K562 (cell line): ENCODE data around the gene HYPK. TPM values are rescaled to one million over a fixed set of nuclear protein-coding genes. Genes with fewer than 3 reads are reported as not detected.

Experiments used
- CREB1 ChIP-seq, 2 experiments: sonication (generic) in 1 of 2; formaldehyde crosslinking in 1 of 2; IDR thresholded peaks; 2 replicates each; pipeline versions ENCODE4 v1.6.1 to v1.8.0; 2012 to 2022; ENCODE audit warnings: inconsistent platforms in 1 of 2, mild to moderate bottlenecking in 1 of 2, missing genetic modification reagents in 1 of 2, moderate library complexity in 1 of 2
- DACH1 ChIP-seq: fragments of 450-650 bp; IDR thresholded peaks from 2 replicates; pipeline ENCODE4 v1.6.1; 2018; ENCODE audit not compliant: partially characterized antibody
- NFYB ChIP-seq: IDR thresholded peaks from 2 replicates; pipeline ENCODE4 v1.6.1; 2011; ENCODE audit warnings: mild to moderate bottlenecking, moderate library complexity; ENCODE audit not compliant: insufficient read length; ENCODE audit errors: extremely low read depth
- PHB ChIP-seq: fragments of 250-450 bp; sonication (Bioruptor Pico); IDR thresholded peaks from 2 replicates; pipeline ENCODE4 v1.5.0; 2021
- POLR2G ChIP-seq: fragments of 200-400 bp; formaldehyde crosslinking; IDR thresholded peaks from 2 replicates; pipeline ENCODE4 v1.6.1; 2017; ENCODE audit warnings: low read depth, mild to moderate bottlenecking, antibody characterized with exemption, low read length, moderate library complexity
- SMARCA5 ChIP-seq: fragments of 450-650 bp; IDR thresholded peaks from 2 replicates; pipeline ENCODE4 v1.6.1; 2016
- SUPT5H ChIP-seq: fragments of 450-650 bp; IDR thresholded peaks from 2 replicates; pipeline ENCODE4 v1.6.1; 2016
- ZNF311 ChIP-seq: fragments of 250-450 bp; sonication (Bioruptor Pico); IDR thresholded peaks from 2 replicates; pipeline ENCODE4 v1.4.0; 2020; ENCODE audit warnings: mild to moderate bottlenecking, moderate library complexity
- polyA plus RNA-seq, 8 experiments: library from polyadenylated mRNA; depleted of rRNA in 4 of 8; stranded (reverse) in 5 of 8; unstranded in 3 of 8; fragments of >200 nt; fragmentation: Nextera tagmentation in 2 of 8; fragmentation: Illumina TruSeq in 1 of 8; extraction: Ambion mirVana in 2 of 8; extraction: Trizol in 1 of 8; gene quantifications; 2 replicates each; pipeline versions ENCODE4 v1.2.1 to v1.2.3, GENCODE V29; 2011 to 2014; ENCODE audit warnings: inconsistent platforms in 1 of 8, missing spikeins in 1 of 8
- total RNA-seq, 7 experiments: library from RNA; depleted of rRNA in 6 of 7; stranded (reverse); fragments of >200 nt in 6 of 7; fragmentation: Illumina TruSeq in 2 of 7; extraction: Trizol in 2 of 7; gene quantifications; 2 replicates each; pipeline versions ENCODE4 v1.2.1 to v1.2.3, GENCODE V29; 2011 to 2021; ENCODE audit warnings: low replicate concordance in 1 of 7
- TF ChIP-seq, protein P1 (sequence below): fragments of 450-650 bp; IDR thresholded peaks from 2 replicates; pipeline ENCODE4 v1.6.1; 2016; ENCODE audit warnings: low read depth
- TF ChIP-seq, protein P2 (sequence below), 2 experiments: fragments of 450-650 bp; IDR thresholded peaks; 2 replicates each; pipeline ENCODE4 v1.6.1; 2018; ENCODE audit warnings: mild to moderate bottlenecking in 2 of 2, low read depth in 1 of 2; ENCODE audit not compliant: partially characterized antibody in 2 of 2
- TF ChIP-seq, protein P3 (sequence below): fragments of 200-800 bp; sonication (Bioruptor generic); IDR thresholded peaks from 2 replicates; pipeline ENCODE4 v1.6.1; 2017; ENCODE audit warnings: missing genetic modification characterization, missing compliant biosample characterization

The HYPK gene
- total and polyA plus RNA-seq, 9 of the 15 experiments (the other 6 are each of a cell fraction or from before 2014, with no cell fraction given), result 7.2 to 28.0 (median 21.1) TPM

DNA sequence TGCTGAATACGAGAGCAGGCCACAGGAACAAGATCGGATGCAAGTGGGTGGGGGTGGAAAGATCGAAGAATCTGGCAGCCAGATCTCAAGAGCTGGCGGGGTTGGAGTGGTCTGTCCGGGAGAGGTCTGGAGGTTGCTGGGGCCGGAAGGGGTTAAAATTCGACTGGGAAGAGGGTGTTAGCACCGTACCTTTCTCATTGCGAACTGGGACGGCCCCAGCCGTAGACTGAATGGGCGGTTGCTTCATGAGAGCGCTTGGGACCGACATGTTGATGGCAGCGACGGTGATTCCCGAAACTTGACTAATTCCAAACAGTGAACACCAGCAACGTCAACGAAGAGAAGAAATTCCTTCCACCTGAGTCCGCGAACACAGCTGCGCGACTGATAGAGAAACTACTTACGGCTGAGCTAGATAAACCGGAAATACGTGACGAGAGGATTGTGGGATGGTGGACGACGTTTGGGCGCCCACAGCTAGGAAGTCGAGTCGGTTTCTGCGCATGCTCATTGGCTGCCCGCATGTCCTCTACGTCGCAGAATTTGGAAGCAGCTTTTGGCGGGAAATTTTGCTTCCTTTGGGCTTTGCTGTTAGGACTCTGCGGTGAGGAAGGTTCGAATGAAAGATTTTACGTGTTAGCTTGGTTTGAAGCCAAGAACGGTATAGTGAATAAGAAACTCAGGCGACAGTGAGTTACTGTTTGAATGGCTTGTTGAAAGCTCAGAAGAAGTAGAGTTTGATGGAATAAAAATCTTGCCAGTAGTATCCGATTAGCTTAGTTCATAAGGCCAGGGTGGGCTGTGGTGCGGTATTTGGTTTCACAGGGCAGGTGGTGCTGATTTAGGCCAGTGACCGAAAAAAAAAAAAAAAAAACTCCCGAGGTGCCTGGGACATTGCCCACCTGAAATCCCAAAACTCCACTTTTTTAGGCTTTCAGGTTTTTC is 24.2 kb downstream of the HYPK start, which contains the start of gene MFAP1 (continued):
- TF ChIP-seq POLR2G (peak; percentile 82), CREB1 (IDR thresholded peaks at IDR 0.05) (peak; percentile 89), CREB1 (CRISPR knock-in tag; IDR thresholded peaks at IDR 0.05) (peak; percentile 90), DACH1 (peak; percentile 77), PHB (CRISPR knock-in tag) (no peak), ZNF311 (CRISPR knock-in tag) (no peak), SMARCA5 (peak; percentile 27; the same call in 1 of the 2 replicates), NFYB (peak; percentile 16), SUPT5H (peak; percentile 96)
- TF ChIP-seq, protein P1, sequence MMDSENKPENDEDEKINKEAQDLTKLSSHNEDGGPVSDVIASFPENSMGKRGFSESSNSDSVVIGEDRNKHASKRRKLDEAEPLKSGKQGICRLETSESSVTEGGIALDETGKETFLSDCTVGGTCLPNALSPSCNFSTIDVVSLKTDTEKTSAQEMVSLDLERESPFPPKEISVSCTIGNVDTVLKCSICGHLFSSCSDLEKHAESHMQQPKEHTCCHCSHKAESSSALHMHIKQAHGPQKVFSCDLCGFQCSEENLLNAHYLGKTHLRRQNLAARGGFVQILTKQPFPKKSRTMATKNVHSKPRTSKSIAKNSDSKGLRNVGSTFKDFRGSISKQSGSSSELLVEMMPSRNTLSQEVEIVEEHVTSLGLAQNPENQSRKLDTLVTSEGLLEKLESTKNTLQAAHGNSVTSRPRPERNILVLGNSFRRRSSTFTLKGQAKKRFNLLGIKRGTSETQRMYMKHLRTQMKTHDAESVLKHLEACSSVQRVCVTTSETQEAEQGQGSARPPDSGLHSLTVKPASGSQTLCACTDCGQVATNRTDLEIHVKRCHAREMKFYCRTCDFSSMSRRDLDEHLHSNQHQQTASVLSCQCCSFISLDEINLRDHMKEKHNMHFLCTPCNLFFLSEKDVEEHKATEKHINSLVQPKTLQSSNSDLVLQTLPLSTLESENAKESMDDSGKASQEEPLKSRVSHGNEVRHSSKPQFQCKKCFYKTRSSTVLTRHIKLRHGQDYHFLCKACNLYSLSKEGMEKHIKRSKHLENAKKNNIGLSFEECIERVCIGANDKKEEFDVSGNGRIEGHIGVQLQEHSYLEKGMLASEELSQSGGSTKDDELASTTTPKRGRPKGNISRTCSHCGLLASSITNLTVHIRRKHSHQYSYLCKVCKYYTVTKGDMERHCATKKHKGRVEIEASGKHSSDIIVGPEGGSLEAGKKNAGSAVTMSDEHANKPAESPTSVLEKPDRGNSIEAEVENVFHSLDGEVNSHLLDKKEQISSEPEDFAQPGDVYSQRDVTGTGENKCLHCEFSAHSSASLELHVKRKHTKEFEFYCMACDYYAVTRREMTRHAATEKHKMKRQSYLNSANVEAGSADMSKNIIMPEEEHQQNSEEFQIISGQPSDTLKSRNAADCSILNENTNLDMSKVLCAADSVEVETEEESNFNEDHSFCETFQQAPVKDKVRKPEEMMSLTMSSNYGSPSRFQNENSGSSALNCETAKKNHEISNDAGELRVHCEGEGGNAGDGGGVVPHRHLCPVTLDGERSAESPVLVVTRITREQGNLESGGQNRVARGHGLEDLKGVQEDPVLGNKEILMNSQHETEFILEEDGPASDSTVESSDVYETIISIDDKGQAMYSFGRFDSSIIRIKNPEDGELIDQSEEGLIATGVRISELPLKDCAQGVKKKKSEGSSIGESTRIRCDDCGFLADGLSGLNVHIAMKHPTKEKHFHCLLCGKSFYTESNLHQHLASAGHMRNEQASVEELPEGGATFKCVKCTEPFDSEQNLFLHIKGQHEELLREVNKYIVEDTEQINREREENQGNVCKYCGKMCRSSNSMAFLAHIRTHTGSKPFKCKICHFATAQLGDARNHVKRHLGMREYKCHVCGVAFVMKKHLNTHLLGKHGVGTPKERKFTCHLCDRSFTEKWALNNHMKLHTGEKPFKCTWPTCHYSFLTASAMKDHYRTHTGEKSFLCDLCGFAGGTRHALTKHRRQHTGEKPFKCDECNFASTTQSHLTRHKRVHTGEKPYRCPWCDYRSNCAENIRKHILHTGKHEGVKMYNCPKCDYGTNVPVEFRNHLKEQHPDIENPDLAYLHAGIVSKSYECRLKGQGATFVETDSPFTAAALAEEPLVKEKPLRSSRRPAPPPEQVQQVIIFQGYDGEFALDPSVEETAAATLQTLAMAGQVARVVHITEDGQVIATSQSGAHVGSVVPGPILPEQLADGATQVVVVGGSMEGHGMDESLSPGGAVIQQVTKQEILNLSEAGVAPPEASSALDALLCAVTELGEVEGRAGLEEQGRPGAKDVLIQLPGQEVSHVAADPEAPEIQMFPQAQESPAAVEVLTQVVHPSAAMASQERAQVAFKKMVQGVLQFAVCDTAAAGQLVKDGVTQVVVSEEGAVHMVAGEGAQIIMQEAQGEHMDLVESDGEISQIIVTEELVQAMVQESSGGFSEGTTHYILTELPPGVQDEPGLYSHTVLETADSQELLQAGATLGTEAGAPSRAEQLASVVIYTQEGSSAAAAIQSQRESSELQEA, result 0 out of 2 replicates have a peak, but pooled peaks have one; percentile 5
- TF ChIP-seq, protein P2, sequence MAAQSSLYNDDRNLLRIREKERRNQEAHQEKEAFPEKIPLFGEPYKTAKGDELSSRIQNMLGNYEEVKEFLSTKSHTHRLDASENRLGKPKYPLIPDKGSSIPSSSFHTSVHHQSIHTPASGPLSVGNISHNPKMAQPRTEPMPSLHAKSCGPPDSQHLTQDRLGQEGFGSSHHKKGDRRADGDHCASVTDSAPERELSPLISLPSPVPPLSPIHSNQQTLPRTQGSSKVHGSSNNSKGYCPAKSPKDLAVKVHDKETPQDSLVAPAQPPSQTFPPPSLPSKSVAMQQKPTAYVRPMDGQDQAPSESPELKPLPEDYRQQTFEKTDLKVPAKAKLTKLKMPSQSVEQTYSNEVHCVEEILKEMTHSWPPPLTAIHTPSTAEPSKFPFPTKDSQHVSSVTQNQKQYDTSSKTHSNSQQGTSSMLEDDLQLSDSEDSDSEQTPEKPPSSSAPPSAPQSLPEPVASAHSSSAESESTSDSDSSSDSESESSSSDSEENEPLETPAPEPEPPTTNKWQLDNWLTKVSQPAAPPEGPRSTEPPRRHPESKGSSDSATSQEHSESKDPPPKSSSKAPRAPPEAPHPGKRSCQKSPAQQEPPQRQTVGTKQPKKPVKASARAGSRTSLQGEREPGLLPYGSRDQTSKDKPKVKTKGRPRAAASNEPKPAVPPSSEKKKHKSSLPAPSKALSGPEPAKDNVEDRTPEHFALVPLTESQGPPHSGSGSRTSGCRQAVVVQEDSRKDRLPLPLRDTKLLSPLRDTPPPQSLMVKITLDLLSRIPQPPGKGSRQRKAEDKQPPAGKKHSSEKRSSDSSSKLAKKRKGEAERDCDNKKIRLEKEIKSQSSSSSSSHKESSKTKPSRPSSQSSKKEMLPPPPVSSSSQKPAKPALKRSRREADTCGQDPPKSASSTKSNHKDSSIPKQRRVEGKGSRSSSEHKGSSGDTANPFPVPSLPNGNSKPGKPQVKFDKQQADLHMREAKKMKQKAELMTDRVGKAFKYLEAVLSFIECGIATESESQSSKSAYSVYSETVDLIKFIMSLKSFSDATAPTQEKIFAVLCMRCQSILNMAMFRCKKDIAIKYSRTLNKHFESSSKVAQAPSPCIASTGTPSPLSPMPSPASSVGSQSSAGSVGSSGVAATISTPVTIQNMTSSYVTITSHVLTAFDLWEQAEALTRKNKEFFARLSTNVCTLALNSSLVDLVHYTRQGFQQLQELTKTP (IDR thresholded peaks at IDR 0.05; ENCODE audit: low read depth in 1 of 2, partially characterized antibody in 2 of 2), result peak; percentile 28 to 81
- TF ChIP-seq, protein P3, sequence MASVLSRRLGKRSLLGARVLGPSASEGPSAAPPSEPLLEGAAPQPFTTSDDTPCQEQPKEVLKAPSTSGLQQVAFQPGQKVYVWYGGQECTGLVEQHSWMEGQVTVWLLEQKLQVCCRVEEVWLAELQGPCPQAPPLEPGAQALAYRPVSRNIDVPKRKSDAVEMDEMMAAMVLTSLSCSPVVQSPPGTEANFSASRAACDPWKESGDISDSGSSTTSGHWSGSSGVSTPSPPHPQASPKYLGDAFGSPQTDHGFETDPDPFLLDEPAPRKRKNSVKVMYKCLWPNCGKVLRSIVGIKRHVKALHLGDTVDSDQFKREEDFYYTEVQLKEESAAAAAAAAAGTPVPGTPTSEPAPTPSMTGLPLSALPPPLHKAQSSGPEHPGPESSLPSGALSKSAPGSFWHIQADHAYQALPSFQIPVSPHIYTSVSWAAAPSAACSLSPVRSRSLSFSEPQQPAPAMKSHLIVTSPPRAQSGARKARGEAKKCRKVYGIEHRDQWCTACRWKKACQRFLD (CRISPR knock-in tag), result peak; percentile 92
